Osteocyte (in vitro differentiated cells): ENCODE results near the gene ANKK1. TPM values are rescaled to one million over a fixed set of nuclear protein-coding genes. Genes with fewer than 3 reads are reported as not detected.

ENCODE experiments used
- DNase-seq: peaks from one replicate; pipeline ENCODE4 v3.0.0; 2021; ENCODE audit warnings: mixed read lengths; ENCODE audit not compliant: unreplicated experiment; ENCODE audit errors: extremely low spot score
- H3K27ac Mint-ChIP-seq: one replicate; pipeline ENCODE4 v1.8.0; 2021; ENCODE audit warnings: mild to moderate bottlenecking, mixed read lengths; ENCODE audit not compliant: unreplicated experiment
- H3K27me3 Mint-ChIP-seq: one replicate; pipeline ENCODE4 v1.8.0; 2021; ENCODE audit warnings: mixed read lengths; ENCODE audit not compliant: unreplicated experiment
- H3K36me3 Mint-ChIP-seq: one replicate; pipeline ENCODE4 v1.8.0; 2021; ENCODE audit warnings: mixed read lengths; ENCODE audit not compliant: unreplicated experiment
- H3K4me1 Mint-ChIP-seq: one replicate; pipeline ENCODE4 v1.8.0; 2021; ENCODE audit warnings: mixed read lengths; ENCODE audit not compliant: unreplicated experiment
- H3K4me3 Mint-ChIP-seq: one replicate; pipeline ENCODE4 v1.8.0; 2021; ENCODE audit warnings: mild to moderate bottlenecking, moderate library complexity, mixed read lengths; ENCODE audit not compliant: unreplicated experiment
- H3K9me3 Mint-ChIP-seq: one replicate; pipeline ENCODE4 v1.8.0; 2021; ENCODE audit warnings: mixed read lengths; ENCODE audit not compliant: unreplicated experiment
- total RNA-seq: library from RNA; stranded (reverse); gene quantifications from 2 replicates; pipeline ENCODE4 v1.2.1, GENCODE V29; 2021
- TF ChIP-seq, protein P1 (sequence below): fragments of 200-600 bp; sonication (generic); IDR thresholded peaks from 2 replicates; pipeline ENCODE4 v1.5.0; 2021; ENCODE audit warnings: antibody characterized with exemption, mild to moderate bottlenecking, moderate library complexity

ANKK1 gene
- total RNA-seq, 1 donor from 2014 or later: not detected

DNA sequence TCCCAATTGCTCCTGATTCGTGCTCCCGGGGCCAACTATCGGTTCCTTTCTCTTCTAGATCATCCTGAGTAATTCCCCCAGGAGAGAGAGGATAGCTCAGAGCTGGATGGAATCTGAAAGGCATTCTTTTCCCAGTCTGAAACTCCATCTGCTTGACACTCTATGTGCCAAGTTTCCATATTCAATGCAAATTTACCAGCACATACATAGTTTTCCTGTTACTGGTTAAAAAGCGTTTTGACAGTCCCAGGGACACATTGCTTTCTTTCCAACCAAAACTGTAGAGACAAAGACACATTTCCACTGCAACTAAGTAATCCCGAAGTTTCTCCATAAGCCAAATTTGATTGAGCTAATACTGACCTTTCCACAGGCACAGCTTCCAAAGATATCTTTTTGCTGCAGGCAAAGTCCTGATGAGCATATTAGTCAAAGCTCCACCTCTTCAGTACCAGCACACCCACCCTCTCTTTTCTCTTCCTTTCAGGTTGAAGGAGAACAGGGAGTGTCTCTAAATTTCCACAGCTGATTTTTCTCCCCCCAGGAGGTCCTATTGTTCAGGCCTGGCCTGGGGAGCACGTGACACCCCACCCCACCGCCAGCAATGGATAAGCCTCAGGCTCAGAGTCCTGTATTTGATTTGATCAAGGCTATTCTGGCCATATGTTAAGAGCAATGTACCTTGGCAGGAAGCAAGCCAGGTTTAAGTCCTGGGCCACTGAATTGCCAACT is 9.7 kb upstream of the ANKK1 start:
- DNase-seq: no peak
- Mint-ChIP-seq H3K27ac (no peak overlapping the region), H3K27me3 (peaks cover 9% of the 10 kb centered on the region), H3K4me1 (peaks cover 4% of the 10 kb centered on the region), H3K9me3 (no peaks in the 10 kb centered on the region), H3K36me3 (no peaks in the 10 kb centered on the region), H3K4me3 (no peak overlapping the region)
- TF ChIP-seq, protein P1, sequence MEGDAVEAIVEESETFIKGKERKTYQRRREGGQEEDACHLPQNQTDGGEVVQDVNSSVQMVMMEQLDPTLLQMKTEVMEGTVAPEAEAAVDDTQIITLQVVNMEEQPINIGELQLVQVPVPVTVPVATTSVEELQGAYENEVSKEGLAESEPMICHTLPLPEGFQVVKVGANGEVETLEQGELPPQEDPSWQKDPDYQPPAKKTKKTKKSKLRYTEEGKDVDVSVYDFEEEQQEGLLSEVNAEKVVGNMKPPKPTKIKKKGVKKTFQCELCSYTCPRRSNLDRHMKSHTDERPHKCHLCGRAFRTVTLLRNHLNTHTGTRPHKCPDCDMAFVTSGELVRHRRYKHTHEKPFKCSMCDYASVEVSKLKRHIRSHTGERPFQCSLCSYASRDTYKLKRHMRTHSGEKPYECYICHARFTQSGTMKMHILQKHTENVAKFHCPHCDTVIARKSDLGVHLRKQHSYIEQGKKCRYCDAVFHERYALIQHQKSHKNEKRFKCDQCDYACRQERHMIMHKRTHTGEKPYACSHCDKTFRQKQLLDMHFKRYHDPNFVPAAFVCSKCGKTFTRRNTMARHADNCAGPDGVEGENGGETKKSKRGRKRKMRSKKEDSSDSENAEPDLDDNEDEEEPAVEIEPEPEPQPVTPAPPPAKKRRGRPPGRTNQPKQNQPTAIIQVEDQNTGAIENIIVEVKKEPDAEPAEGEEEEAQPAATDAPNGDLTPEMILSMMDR: no peak

DNA sequence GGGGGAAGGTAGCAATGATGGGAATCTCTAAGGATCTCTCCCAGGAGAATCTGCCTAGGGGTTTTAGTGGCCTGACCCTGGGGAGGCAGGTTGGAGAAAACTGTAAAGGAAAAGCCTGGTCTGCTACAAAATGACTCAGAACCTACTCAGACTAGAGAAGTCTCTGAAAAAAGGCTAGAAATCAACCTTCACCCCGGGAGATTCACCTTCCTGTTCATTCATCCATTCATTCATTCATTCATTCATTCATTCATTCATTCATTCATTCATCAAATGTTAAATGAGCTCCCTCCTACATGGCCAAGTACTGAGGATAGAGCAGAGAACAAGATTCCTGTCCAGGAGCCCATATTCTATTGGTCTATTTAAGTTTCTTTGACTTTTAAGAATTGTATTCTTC is 8.9 kb upstream of the ANKK1 start:
- TF ChIP-seq, protein P1: no peak
- Mint-ChIP-seq H3K27me3 (peaks cover 9% of the 10 kb centered on the region), H3K9me3 (no peaks in the 10 kb centered on the region)

DNA sequence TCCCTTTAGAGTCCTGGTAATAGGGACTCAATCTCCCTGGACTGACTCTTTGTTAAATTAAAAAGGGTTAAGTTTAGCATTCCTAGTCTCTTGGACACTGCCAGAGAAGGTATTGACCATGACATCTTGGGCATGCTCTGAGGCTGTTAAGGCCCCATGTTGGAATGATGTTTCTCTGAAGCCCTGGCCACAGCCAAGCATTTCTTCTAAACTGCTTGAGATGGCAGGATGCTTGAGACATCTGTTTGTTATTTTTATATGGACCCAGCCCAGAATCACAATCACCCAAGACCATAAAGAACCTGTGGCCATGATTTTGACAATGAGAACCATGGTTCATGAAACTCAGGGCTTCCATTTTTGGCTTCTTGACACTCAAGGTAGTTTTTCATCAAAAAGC is 5.5 kb upstream of the ANKK1 start:
- H3K27me3 Mint-ChIP-seq: peaks cover 14% of the 10 kb centered on the region
- H3K4me1 Mint-ChIP-seq: peaks cover 4% of the 10 kb centered on the region
- no peaks in the 10 kb centered on the region for H3K36me3 Mint-ChIP-seq
- no peaks in the 10 kb centered on the region for H3K9me3 Mint-ChIP-seq
- no peak overlapping the region for H3K4me3 Mint-ChIP-seq
- TF ChIP-seq, protein P1: no peak
- no peak for DNase-seq
- H3K27ac Mint-ChIP-seq: no peak overlapping the region

More for the DNA sequence above, 8.9 kb upstream of the ANKK1 start:
- Mint-ChIP-seq H3K4me3 (no peak overlapping the region), H3K27ac (no peak overlapping the region), H3K4me1 (peaks cover 4% of the 10 kb centered on the region), H3K36me3 (no peaks in the 10 kb centered on the region)
- no peak for DNase-seq

DNA sequence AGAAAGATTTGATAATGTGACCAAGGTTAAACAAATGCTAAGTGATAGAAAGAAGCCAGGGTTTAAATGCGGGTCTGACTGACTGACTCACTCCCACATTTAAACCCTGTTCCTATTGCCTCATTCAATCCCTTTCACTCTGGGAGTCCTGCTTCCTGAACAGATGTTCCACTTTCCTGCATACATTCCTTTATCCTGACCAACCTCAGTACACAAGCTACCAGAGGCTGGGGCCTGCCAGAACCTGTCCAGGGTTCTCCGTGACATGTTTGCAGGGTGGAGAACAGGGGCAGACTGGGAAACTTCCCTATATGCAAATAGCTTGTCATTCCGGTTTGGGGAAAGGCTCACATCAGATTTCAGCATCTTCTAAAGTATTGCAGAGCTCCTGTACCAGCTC is 3.0 kb upstream of the ANKK1 start:
- Mint-ChIP-seq H3K9me3 (no peaks in the 10 kb centered on the region), H3K27ac (no peak overlapping the region), H3K4me1 (no peaks in the 10 kb centered on the region), H3K4me3 (no peak overlapping the region), H3K36me3 (no peaks in the 10 kb centered on the region), H3K27me3 (peaks cover 15% of the 10 kb centered on the region)
- TF ChIP-seq, protein P1: no peak
- DNase-seq: no peak

DNA sequence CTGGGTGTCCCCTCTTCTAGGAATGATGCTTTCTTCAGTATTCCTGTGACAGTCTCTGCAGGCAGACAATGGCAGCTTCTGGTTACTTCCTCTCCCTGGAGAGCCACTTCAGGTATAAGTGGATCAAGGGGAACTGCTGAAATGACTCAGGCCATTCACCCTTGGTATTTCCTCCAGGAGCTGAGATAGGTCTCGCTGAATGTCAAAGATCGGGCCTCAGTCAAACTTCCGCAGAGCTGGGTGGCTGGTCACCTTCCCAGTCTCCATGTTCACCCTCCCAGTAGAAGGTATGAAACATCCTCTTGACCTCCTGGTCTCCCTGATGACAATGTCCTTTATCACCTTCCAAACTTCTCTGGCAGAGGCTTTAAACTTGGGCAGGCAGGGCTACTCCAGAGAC is 1.8 kb upstream of the ANKK1 start:
- Mint-ChIP-seq H3K27ac (no peak overlapping the region), H3K4me1 (no peaks in the 10 kb centered on the region), H3K36me3 (no peaks in the 10 kb centered on the region), H3K4me3 (no peak overlapping the region), H3K9me3 (no peaks in the 10 kb centered on the region), H3K27me3 (peaks cover 15% of the 10 kb centered on the region)
- TF ChIP-seq, protein P1: no peak
- DNase-seq: no peak
